Activated gamma-delta T cell treated with anti-CD3 and anti-CD28 coated beads, Interleukin-2, amount 50 U/mL, for 16 hours (primary cell): ENCODE measurements around the gene PRDM11.
"Not testable (repeated sequence)": the region's sequence is repeated elsewhere in the genome, so short reads cannot be mapped to it uniquely, and the experiment has no call there.

Experiments used
- DNase-seq: peaks from one replicate; pipeline ENCODE4 v3.0.0-alpha.2; 2020; ENCODE audit warnings: low read depth

PRDM11 gene

GRCh38 chr11:45234306-45235006 lies 88.0 kb downstream of the PRDM11 start:
- no peak for DNase-seq

- DNase-seq = no peak
Measured at GRCh38 chr11:45237711-45238315, 91.4 kb downstream of the PRDM11 start.

GRCh38 chr11:45238724-45239123 lies 92.3 kb downstream of the PRDM11 start:
- no peak for DNase-seq

GRCh38 chr11:45239733-45240132 lies 93.3 kb downstream of the PRDM11 start:
- DNase-seq = no peak

GRCh38 chr11:45243967-45244366 lies 97.5 kb downstream of the PRDM11 start:
- no peak for DNase-seq

- DNase-seq = no peak
Measured at GRCh38 chr11:45245218-45246045, 99.0 kb downstream of the PRDM11 start.

GRCh38 chr11:45246241-45246640 lies 99.8 kb downstream of the PRDM11 start:
- no peak for DNase-seq

- no peak for DNase-seq
Measured at GRCh38 chr11:45247433-45247832, 101.0 kb downstream of the PRDM11 start.

GRCh38 chr11:45248501-45249011 lies 102.1 kb downstream of the PRDM11 start:
- no peak for DNase-seq

- not testable (repeated sequence) for DNase-seq
Measured at GRCh38 chr11:45249372-45249771, 102.9 kb downstream of the PRDM11 start.

- DNase-seq = no peak
Measured at GRCh38 chr11:45250035-45250718, 103.7 kb downstream of the PRDM11 start.

- DNase-seq = no peak
Measured at GRCh38 chr11:45252134-45252856, 105.9 kb downstream of the PRDM11 start.

- no peak for DNase-seq
Measured at GRCh38 chr11:45252877-45253276, 106.4 kb downstream of the PRDM11 start.

GRCh38 chr11:45253640-45254039 lies 107.2 kb downstream of the PRDM11 start:
- DNase-seq = no peak

GRCh38 chr11:45254070-45254469 lies 107.6 kb downstream of the PRDM11 start:
- no peak for DNase-seq

GRCh38 chr11:45258982-45259530 lies 112.6 kb downstream of the PRDM11 start:
- DNase-seq = no peak

- no peak for DNase-seq
Measured at GRCh38 chr11:45259592-45259991, 113.2 kb downstream of the PRDM11 start.

- no peak for DNase-seq
Measured at GRCh38 chr11:45260071-45260470, 113.6 kb downstream of the PRDM11 start.

- no peak for DNase-seq
Measured at GRCh38 chr11:45262900-45263299, 116.5 kb downstream of the PRDM11 start.

GRCh38 chr11:45263773-45264172 lies 117.3 kb downstream of the PRDM11 start:
- no peak for DNase-seq

GRCh38 chr11:45264839-45265515 lies 118.5 kb downstream of the PRDM11 start:
- no peak for DNase-seq
